Measurements from ENCODE around the gene DUSP9. TPM values are rescaled to one million over a fixed set of nuclear protein-coding genes. Genes with fewer than 3 reads are reported as not detected.
A peak's percentile ranks its signal among the peaks of the same experiment; 100 is the strongest.

The DUSP9 gene
- total RNA-seq, 1 donor from 2014 or later = 4.1 TPM

DNA sequence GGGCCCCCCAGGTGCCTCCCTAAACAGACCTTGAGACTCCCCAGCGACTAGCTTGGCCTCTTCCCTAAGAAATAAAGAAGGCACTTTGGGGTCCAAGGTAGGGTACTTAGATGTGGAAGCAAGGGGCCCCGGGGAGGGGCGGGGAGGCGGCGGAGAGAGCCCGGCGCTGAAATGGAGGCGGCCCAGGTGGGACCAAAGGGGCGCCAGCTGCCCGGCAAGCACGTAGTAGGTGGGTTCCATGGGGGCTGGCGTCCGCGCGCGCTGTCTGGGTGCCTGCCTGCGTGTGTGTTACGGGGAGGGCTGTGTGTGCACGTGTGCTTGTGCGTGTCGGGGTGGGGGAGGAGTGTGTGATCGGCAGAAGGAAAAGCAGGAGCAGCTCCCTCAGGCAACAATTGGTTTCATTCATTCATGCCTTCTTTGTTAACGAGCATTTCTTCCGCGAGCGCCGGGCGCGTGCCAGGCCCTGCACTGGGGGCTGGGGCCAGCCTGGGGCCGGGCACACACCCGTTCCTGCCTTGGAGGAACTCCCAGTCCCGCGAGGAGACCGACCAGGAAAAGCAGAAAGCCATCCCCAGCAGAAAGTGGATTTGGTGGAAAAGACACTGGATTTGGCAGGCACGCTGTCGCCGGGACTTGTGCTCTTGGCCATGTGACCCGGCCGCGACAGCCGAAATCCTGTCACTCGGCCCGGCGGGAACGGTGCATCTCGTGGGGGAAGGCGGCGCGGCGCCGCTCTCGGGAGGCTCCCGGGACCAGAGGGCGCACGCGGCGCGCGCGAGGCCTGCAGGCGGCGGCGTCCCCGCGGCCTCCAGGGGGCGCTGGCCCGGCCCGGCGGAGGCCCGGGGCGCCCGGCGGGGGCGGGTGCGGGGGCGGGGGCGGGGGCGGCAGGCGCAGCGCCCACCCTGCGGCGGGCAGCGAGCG lies 3.3 kb upstream of the DUSP9 start:
- TF ChIP-seq, protein P1, sequence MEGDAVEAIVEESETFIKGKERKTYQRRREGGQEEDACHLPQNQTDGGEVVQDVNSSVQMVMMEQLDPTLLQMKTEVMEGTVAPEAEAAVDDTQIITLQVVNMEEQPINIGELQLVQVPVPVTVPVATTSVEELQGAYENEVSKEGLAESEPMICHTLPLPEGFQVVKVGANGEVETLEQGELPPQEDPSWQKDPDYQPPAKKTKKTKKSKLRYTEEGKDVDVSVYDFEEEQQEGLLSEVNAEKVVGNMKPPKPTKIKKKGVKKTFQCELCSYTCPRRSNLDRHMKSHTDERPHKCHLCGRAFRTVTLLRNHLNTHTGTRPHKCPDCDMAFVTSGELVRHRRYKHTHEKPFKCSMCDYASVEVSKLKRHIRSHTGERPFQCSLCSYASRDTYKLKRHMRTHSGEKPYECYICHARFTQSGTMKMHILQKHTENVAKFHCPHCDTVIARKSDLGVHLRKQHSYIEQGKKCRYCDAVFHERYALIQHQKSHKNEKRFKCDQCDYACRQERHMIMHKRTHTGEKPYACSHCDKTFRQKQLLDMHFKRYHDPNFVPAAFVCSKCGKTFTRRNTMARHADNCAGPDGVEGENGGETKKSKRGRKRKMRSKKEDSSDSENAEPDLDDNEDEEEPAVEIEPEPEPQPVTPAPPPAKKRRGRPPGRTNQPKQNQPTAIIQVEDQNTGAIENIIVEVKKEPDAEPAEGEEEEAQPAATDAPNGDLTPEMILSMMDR (IDR thresholded peaks at IDR 0.05; ENCODE audit: insufficient read depth, low read length, poor library complexity, severe bottlenecking) = no peak
- H3K4me3 ChIP-seq (ENCODE audit: low read depth, low read length) = no peak overlapping the region
- H3K27me3 ChIP-seq (ENCODE audit: control insufficient read depth, insufficient read depth, low read length) = peaks cover 70% of the 10 kb centered on the region
- DNase-seq (ENCODE audit: low read depth) = no peak
- no peaks in the 10 kb centered on the region for H3K36me3 ChIP-seq (ENCODE audit: control insufficient read depth, insufficient read depth, low read length)

- Histone ChIP-seq H3K4me3 (ENCODE audit: low read depth, low read length) (no peak overlapping the region), H3K27me3 (ENCODE audit: control insufficient read depth, insufficient read depth, low read length) (peaks cover 71% of the 10 kb centered on the region), H3K36me3 (ENCODE audit: control insufficient read depth, insufficient read depth, low read length) (no peaks in the 10 kb centered on the region)
- TF ChIP-seq, protein P1 (IDR thresholded peaks at IDR 0.05; ENCODE audit: insufficient read depth, low read length, poor library complexity, severe bottlenecking) = peak; percentile 2
- DNase-seq (ENCODE audit: low read depth) = no peak
These were observed 2.5 kb upstream of the DUSP9 start for GRCh38 chrX:153644356-153645125.

DNA sequence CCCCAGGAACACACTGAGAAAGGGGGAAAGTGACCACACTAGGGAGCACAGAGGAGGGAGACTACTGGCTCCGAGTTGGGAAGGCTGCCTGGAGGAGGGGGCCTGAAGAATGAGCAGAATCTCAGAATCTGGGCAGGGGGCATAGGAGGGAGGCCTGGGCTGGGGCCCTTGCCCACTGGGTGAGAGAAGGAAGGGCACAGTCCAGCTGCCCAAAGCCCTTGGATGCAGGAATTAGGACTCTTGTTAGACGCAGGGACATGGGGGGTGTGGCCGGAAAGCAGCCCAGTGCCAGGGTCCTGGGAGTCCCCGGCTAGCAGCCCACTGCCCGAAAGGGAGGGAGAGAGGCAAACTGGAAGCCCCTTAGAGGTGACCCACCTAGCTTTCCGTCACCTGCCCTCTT lies 1.9 kb upstream of the DUSP9 start:
- H3K4me3 ChIP-seq (ENCODE audit: low read depth, low read length) = no peak overlapping the region
- TF ChIP-seq, protein P1 (IDR thresholded peaks at IDR 0.05; ENCODE audit: insufficient read depth, low read length, poor library complexity, severe bottlenecking) = no peak
- peaks cover 69% of the 10 kb centered on the region for H3K27me3 ChIP-seq (ENCODE audit: control insufficient read depth, insufficient read depth, low read length)
- no peak for DNase-seq (ENCODE audit: low read depth)
- H3K36me3 ChIP-seq (ENCODE audit: control insufficient read depth, insufficient read depth, low read length) = no peaks in the 10 kb centered on the region

GRCh38 chrX:153645921-153646488 lies 998 bp upstream of the DUSP9 start:
- Histone ChIP-seq H3K4me3 (ENCODE audit: low read depth, low read length) (no peak overlapping the region), H3K36me3 (ENCODE audit: control insufficient read depth, insufficient read depth, low read length) (no peaks in the 10 kb centered on the region), H3K27me3 (ENCODE audit: control insufficient read depth, insufficient read depth, low read length) (peaks cover 66% of the 10 kb centered on the region)
- no peak for DNase-seq (ENCODE audit: low read depth)
- TF ChIP-seq, protein P1 (IDR thresholded peaks at IDR 0.05; ENCODE audit: insufficient read depth, low read length, poor library complexity, severe bottlenecking) = no peak

GRCh38 chrX:153647461-153648357 lies 706 bp downstream of the DUSP9 start:
- DNase-seq (ENCODE audit: low read depth) = no peak
- TF ChIP-seq, protein P1 (IDR thresholded peaks at IDR 0.05; ENCODE audit: insufficient read depth, low read length, poor library complexity, severe bottlenecking) = no peak
- H3K36me3 ChIP-seq (ENCODE audit: control insufficient read depth, insufficient read depth, low read length) = no peaks in the 10 kb centered on the region
- peaks cover 50% of the 10 kb centered on the region for H3K27me3 ChIP-seq (ENCODE audit: control insufficient read depth, insufficient read depth, low read length)
- no peak overlapping the region for H3K4me3 ChIP-seq (ENCODE audit: low read depth, low read length)
